IMR-90 (cell line): ENCODE data around the gene OGT. TPM values are rescaled to one million over a fixed set of nuclear protein-coding genes. Genes with fewer than 3 reads are reported as not detected.

Experiments used
- ATAC-seq: fragments of 200-7000 bp; cut with Tn5 transposase; 2 replicates; pipeline ENCODE4 v1.9.1; 2020; ENCODE audit warnings: low read depth, mild to moderate bottlenecking, moderate library complexity
- BruUV-seq: library from RNA; stranded (reverse); fragments of 400-500 nt; replicated peaks from 2 replicates; lab custom pipeline; 2021; lab: Mats Ljungman, UMichigan
- CTCF ChIA-PET: fragments of 300-600 bp; formaldehyde crosslinking; extraction: SDS; loops from one replicate; lab custom pipeline; 2021; ENCODE audit warnings: antibody characterized with exemption; lab: Yijun Ruan, JAX
- POLR2A ChIA-PET: fragments of 300-600 bp; sonication (Branson Sonifier 250); formaldehyde crosslinking; loops from one replicate; lab custom pipeline; 2022; ENCODE audit warnings: antibody characterized with exemption; ENCODE audit not compliant: unreplicated experiment; lab: Charles Lee
- DNase-seq: peaks from one replicate; pipeline ENCODE4 v3.0.0; 2013
- H2AFZ ChIP-seq: replicated peaks from 2 replicates; pipeline ENCODE3; 2013; ENCODE audit warnings: low read length, mild to moderate bottlenecking; ENCODE audit not compliant: poor library complexity
- H2AK5ac ChIP-seq: 2 replicates; pipeline ENCODE4 v1.6.1; 2013; ENCODE audit warnings: low read depth, low read length, inconsistent platforms
- H2AK9ac ChIP-seq: replicated peaks from 2 replicates; pipeline ENCODE3; 2013; ENCODE audit warnings: mild to moderate bottlenecking, low read depth, low read length, moderate library complexity; ENCODE audit not compliant: poor library complexity
- H2BK120ac ChIP-seq: 2 replicates; pipeline ENCODE4 v1.6.1; 2013; ENCODE audit warnings: low read depth, low read length, inconsistent platforms
- H2BK15ac ChIP-seq: 3 replicates; pipeline ENCODE4 v1.6.1; 2013; ENCODE audit warnings: low read depth, low read length, inconsistent platforms
- H2BK20ac ChIP-seq: 2 replicates; pipeline ENCODE4 v1.6.1; 2013; ENCODE audit warnings: low read depth, mild to moderate bottlenecking, inconsistent platforms, low read length, moderate library complexity
- H2BK5ac ChIP-seq: 2 replicates; pipeline ENCODE4 v1.6.1; 2013; ENCODE audit warnings: mild to moderate bottlenecking, low read depth, low read length, inconsistent platforms; ENCODE audit not compliant: poor library complexity, severe bottlenecking
- H3K14ac ChIP-seq: replicated peaks from 2 replicates; pipeline ENCODE4 v1.6.1; 2013; ENCODE audit warnings: low read depth, low read length, inconsistent platforms
- H3K18ac ChIP-seq: 2 replicates; pipeline ENCODE4 v1.6.1; 2013; ENCODE audit warnings: low read depth, low read length, control low read depth
- H3K23ac ChIP-seq: 2 replicates; pipeline ENCODE4 v1.6.1; 2013; ENCODE audit warnings: low read depth, low read length, inconsistent platforms
- H3K27ac ChIP-seq: 2 replicates; pipeline ENCODE4 v1.5.1; 2013; ENCODE audit warnings: mild to moderate bottlenecking, control low read depth, low read length; ENCODE audit not compliant: insufficient read depth
- H3K27me3 ChIP-seq: 2 replicates; pipeline ENCODE4 v1.6.1; 2013; ENCODE audit warnings: low read length; ENCODE audit not compliant: control insufficient read depth, insufficient read depth
- H3K36me3 ChIP-seq: 2 replicates; pipeline ENCODE4 v1.6.1; 2013; ENCODE audit warnings: low read length, mixed read lengths; ENCODE audit not compliant: control insufficient read depth, insufficient read depth
- H3K4ac ChIP-seq: 2 replicates; pipeline ENCODE4 v1.6.1; 2013; ENCODE audit warnings: low read depth, low read length, inconsistent platforms
- H3K4me1 ChIP-seq: 2 replicates; pipeline ENCODE4 v1.6.1; 2013; ENCODE audit warnings: low read length, mixed read lengths; ENCODE audit not compliant: control insufficient read depth, insufficient read depth
- H3K4me2 ChIP-seq: 2 replicates; pipeline ENCODE4 v1.6.1; 2013; ENCODE audit warnings: low read depth, mild to moderate bottlenecking, control low read depth, low read length, moderate library complexity
- H3K4me3 ChIP-seq: 2 replicates; pipeline ENCODE4 v1.5.1; 2013; ENCODE audit warnings: low read depth, mild to moderate bottlenecking, control low read depth, low read length, moderate library complexity; ENCODE audit not compliant: insufficient read depth
- H3K56ac ChIP-seq: 2 replicates; pipeline ENCODE4 v1.6.1; 2013; ENCODE audit warnings: low read length, inconsistent platforms; ENCODE audit not compliant: insufficient read depth; ENCODE audit errors: extremely low read depth
- H3K79me1 ChIP-seq, 2 experiments: 2 replicates each; pipeline ENCODE4 v1.6.1; 2013; ENCODE audit warnings: low read length in 2 of 2, inconsistent platforms in 1 of 2, low read depth in 1 of 2
- H3K9ac ChIP-seq: 2 replicates; pipeline ENCODE4 v1.6.1; 2013; ENCODE audit warnings: low read depth, low read length, control low read depth
- H3K9me1 ChIP-seq: 2 replicates; pipeline ENCODE4 v1.6.1; 2013; ENCODE audit warnings: low read length, inconsistent platforms; ENCODE audit not compliant: insufficient read depth
- H3K9me3 ChIP-seq: 2 replicates; pipeline ENCODE4 v1.6.1; 2013; ENCODE audit warnings: low read length; ENCODE audit not compliant: control insufficient read depth, insufficient read depth
- H4K20me1 ChIP-seq: 2 replicates; pipeline ENCODE4 v1.6.1; 2013; ENCODE audit warnings: low read length, inconsistent platforms; ENCODE audit not compliant: insufficient read depth
- H4K5ac ChIP-seq: 2 replicates; pipeline ENCODE4 v1.6.1; 2013; ENCODE audit warnings: mild to moderate bottlenecking, low read depth, low read length, control low read depth
- H4K8ac ChIP-seq, 2 experiments: 2 replicates each; pipeline ENCODE4 v1.6.1; 2013; ENCODE audit warnings: low read depth in 2 of 2, low read length in 2 of 2, control low read depth in 1 of 2, inconsistent platforms in 1 of 2
- H4K91ac ChIP-seq: 2 replicates; pipeline ENCODE4 v1.6.1; 2013; ENCODE audit warnings: low read depth, low read length, inconsistent platforms; ENCODE audit not compliant: insufficient read depth
- BHLHE40 ChIP-seq: fragments of 150-350 bp; IDR thresholded peaks from 2 replicates; pipeline ENCODE4 v1.6.1; 2016; ENCODE audit warnings: mild to moderate bottlenecking, low read depth, low read length
- CEBPB ChIP-seq: IDR thresholded peaks from 2 replicates; pipeline ENCODE4 v1.6.1; 2012; ENCODE audit warnings: low read depth, low read length, improper control_type of control experiment
- CHD1 ChIP-seq: IDR thresholded peaks from 2 replicates; pipeline ENCODE4 v1.6.1; 2012; ENCODE audit warnings: low read depth, low read length, improper control_type of control experiment
- CTCF ChIP-seq: conservative IDR thresholded peaks from 2 replicates; pipeline ENCODE4 v1.5.1; 2012; ENCODE audit warnings: mild to moderate bottlenecking, low read depth, low read length, improper control_type of control experiment
- FOS ChIP-seq: fragments of 150-350 bp; IDR thresholded peaks from 2 replicates; pipeline ENCODE4 v1.6.1; 2016; ENCODE audit warnings: low read depth, low read length
- MAFK ChIP-seq: IDR thresholded peaks from 2 replicates; pipeline ENCODE4 v1.6.1; 2012; ENCODE audit warnings: low read depth, low read length, improper control_type of control experiment
- MAZ ChIP-seq: IDR thresholded peaks from 2 replicates; pipeline ENCODE4 v1.6.1; 2012; ENCODE audit warnings: low read depth, mild to moderate bottlenecking, low read length, improper control_type of control experiment, moderate library complexity, borderline replicate concordance
- MXI1 ChIP-seq: IDR thresholded peaks from 2 replicates; pipeline ENCODE4 v1.6.1; 2012; ENCODE audit warnings: low read depth, mild to moderate bottlenecking, low read length, moderate library complexity, borderline replicate concordance
- NFE2L2 ChIP-seq: fragments of 150-350 bp; IDR thresholded peaks from 2 replicates; pipeline ENCODE4 v1.6.1; 2016; ENCODE audit warnings: low read depth, mild to moderate bottlenecking, low read length
- POLR2A ChIP-seq: IDR thresholded peaks from 2 replicates; pipeline ENCODE4 v1.6.1; 2012; ENCODE audit warnings: mild to moderate bottlenecking, low read depth, low read length
- RAD21 ChIP-seq: IDR thresholded peaks from 2 replicates; pipeline ENCODE4 v1.6.1; 2012; ENCODE audit warnings: low read length, improper control_type of control experiment
- RCOR1 ChIP-seq: IDR thresholded peaks from 2 replicates; pipeline ENCODE4 v1.6.1; 2012; ENCODE audit warnings: mild to moderate bottlenecking, low read length, improper control_type of control experiment; ENCODE audit not compliant: insufficient replicate concordance
- RFX5 ChIP-seq: IDR thresholded peaks from 2 replicates; pipeline ENCODE4 v1.8.0; 2012; ENCODE audit warnings: low read depth, mild to moderate bottlenecking, low read length, moderate library complexity
- SMC3 ChIP-seq: fragments of 150-350 bp; IDR thresholded peaks from 2 replicates; pipeline ENCODE4 v1.6.1; 2016; ENCODE audit warnings: low read depth, mild to moderate bottlenecking, antibody characterized with exemption, low read length, moderate library complexity
- USF2 ChIP-seq: fragments of 150-350 bp; IDR thresholded peaks from 2 replicates; pipeline ENCODE4 v1.6.1; 2017; ENCODE audit warnings: mild to moderate bottlenecking, antibody characterized with exemption, low read length, low read depth
- WGBS, 2 experiments: methylation state at CpG; one replicate each; pipeline versions ENCODE4 v1.1.5 to v1.1.7; 2013; ENCODE audit warnings: missing lambda C conversion rate in 2 of 2; ENCODE audit not compliant: insufficient read length in 1 of 2; ENCODE audit errors: extremely low coverage in 2 of 2; 5-methylcytosine and 5-hydroxymethylcytosine counted together
- dilution Hi-C: fragments of 300-500 bp; cut with HindIII; formaldehyde crosslinking; loops from one replicate; pipeline ENCODE4 v1.14.3; 2018; ENCODE audit warnings: low sequenced_read_pairs; ENCODE audit not compliant: unreplicated experiment
- in situ Hi-C: fragments of 300-500 bp; cut with MboI; formaldehyde crosslinking; loops from 3 replicates; pipeline ENCODE4 v1.14.3; 2019; ENCODE audit warnings: low sequenced_read_pairs, inconsistent platforms, mixed read lengths
- intact Hi-C: fragments of 100-400 bp; cut with micrococcal nuclease; formaldehyde crosslinking; loops from 2 replicates; pipeline ENCODE4 v1.10.0; 2022
- polyA plus RNA-seq, 3 experiments: library from polyadenylated mRNA; depleted of rRNA; stranded (reverse); fragments of >200 nt; gene quantifications; 2 replicates each; pipeline ENCODE4 v1.2.3, GENCODE V29; 2012; ENCODE audit warnings: low replicate concordance in 1 of 3
- total RNA-seq: library from RNA; depleted of rRNA; stranded (reverse); fragments of >200 nt; gene quantifications from 2 replicates; pipeline ENCODE4 v1.2.3, GENCODE V29; 2012
- TF ChIP-seq, protein P1 (sequence below): fragments of 150-350 bp; IDR thresholded peaks from 2 replicates; pipeline ENCODE4 v1.6.1; 2016; ENCODE audit warnings: low read depth, mild to moderate bottlenecking, low read length, moderate library complexity, borderline replicate concordance

Gene OGT
- total and polyA plus RNA-seq, 2 of the 4 experiments (the other 2 are of a cell fraction) = 80.7 to 113 TPM

- no peaks in the 10 kb centered on the region for H3K9me3 ChIP-seq
- no peak overlapping the region for H2AK5ac ChIP-seq
- H2BK15ac ChIP-seq = no peak overlapping the region
- H3K23ac ChIP-seq = no peak overlapping the region
- DNase-seq (no peak), ATAC-seq (no peak)
- BruUV-seq = no TSS peak
- H3K4me1 ChIP-seq = no peaks in the 10 kb centered on the region
- no peak overlapping the region for H3K4ac ChIP-seq
- peaks cover 2% of the 10 kb centered on the region; the same call in 1 of the 2 replicates for H3K27me3 ChIP-seq
- H3K36me3 ChIP-seq = peaks cover 34% of the 10 kb centered on the region
- H2BK5ac ChIP-seq = no peak overlapping the region
- no peak overlapping the region for H3K56ac ChIP-seq
- intact Hi-C loops = no loop called here
- H2AK9ac ChIP-seq = no peak overlapping the region
- in situ Hi-C loops = loop anchor here (10.0 kb wide), 1 partner anchor 169 kb away; no protein-coding TSS in a partner anchor
- H4K8ac ChIP-seq = no peak overlapping the region
- H4K20me1 ChIP-seq = no peaks in the 10 kb centered on the region
- TF ChIP-seq FOS (no peak), MAFK (no peak), CHD1 (no peak), RFX5 (no peak), MXI1 (no peak), USF2 (no peak), NFE2L2 (no peak), POLR2A (no peak), BHLHE40 (no peak), RAD21 (no peak), SMC3 (no peak), MAZ (no peak), CTCF (no peak), CEBPB (no peak), RCOR1 (no peak)
- TF ChIP-seq, protein P1, sequence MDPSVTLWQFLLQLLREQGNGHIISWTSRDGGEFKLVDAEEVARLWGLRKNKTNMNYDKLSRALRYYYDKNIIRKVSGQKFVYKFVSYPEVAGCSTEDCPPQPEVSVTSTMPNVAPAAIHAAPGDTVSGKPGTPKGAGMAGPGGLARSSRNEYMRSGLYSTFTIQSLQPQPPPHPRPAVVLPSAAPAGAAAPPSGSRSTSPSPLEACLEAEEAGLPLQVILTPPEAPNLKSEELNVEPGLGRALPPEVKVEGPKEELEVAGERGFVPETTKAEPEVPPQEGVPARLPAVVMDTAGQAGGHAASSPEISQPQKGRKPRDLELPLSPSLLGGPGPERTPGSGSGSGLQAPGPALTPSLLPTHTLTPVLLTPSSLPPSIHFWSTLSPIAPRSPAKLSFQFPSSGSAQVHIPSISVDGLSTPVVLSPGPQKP = no peak
- dilution Hi-C loops = no loop called here
- H2BK20ac ChIP-seq = no peak overlapping the region
- no peak overlapping the region for H2AFZ ChIP-seq
- peaks cover 0 to 5% of the 10 kb centered on the region in 2 experiments; a peak in 1 of 4 replicates for H3K79me1 ChIP-seq
- no peak overlapping the region for H3K4me3 ChIP-seq
- no peak overlapping the region for H3K27ac ChIP-seq
- CTCF ChIA-PET = interaction anchor here (0.6 to 0.8 kb wide), 2 partner anchors 9 to 82 kb away, joined by 3 read pairs; no protein-coding TSS in a partner anchor
- no peak overlapping the region for H4K5ac ChIP-seq
- H4K91ac ChIP-seq = no peak overlapping the region
- H3K4me2 ChIP-seq = no peak overlapping the region
- POLR2A ChIA-PET = interaction anchor here (0.6 kb wide), 1 partner anchor 10 kb away, joined by 5 read pairs; no protein-coding TSS in a partner anchor
- H2BK120ac ChIP-seq = no peak overlapping the region
- no peak overlapping the region for H3K14ac ChIP-seq
- WGBS, 2 experiments = no CpG with 5 or more reads among the region's 1 CpG
- no peak overlapping the region for H3K18ac ChIP-seq
- H3K9me1 ChIP-seq = no peaks in the 10 kb centered on the region
- H3K9ac ChIP-seq = no peak overlapping the region
Measured at GRCh38 chrX:71563921-71564320, 31.0 kb downstream of the OGT start.
